ENCODE measurements around the gene BTN1A1. TPM values are rescaled to one million over a fixed set of nuclear protein-coding genes. Genes with fewer than 3 reads are reported as not detected.

The BTN1A1 gene
- total and polyA plus RNA-seq, 10 of the 15 experiments (the other 5 are each of a cell fraction or from before 2014, with no cell fraction given): 0.05 to 2.2 (median 0.87) TPM

DNA sequence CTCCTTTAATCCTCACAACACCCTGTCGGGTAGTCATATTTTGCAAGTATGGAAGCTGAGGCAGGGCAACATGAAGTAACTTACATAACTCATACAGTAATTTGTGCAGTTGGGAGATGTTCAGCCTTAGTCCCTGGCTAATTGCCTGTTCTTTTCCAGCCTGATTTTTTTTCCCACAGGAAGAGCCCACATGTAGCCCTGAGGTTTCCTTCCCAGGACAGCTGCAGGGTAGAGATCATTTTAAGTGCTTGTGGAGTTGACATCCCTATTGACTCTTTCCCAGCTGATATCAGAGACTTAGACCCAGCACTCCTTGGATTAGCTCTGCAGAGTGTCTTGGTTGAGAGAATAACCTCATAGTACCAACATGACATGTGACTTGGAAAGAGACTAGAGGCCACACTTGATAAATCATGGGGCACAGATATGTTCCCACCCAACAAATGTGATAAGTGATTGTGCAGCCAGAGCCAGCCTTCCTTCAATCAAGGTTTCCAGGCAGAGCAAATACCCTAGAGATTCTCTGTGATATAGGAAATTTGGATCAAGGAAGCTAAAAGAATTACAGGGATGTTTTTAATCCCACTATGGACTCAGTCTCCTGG lies 47.4 kb upstream of the BTN1A1 start:
- 94% methylated on average over 1 of the region's 1 CpG for WGBS (ENCODE audit: insufficient coverage, insufficient replicate concordance, low lambda C conversion rate, missing lambda C conversion rate)
- DNase-seq (ENCODE audit: low read depth, low spot score): no peak
- peaks cover under 1% of the 10 kb centered on the region for H3K79me2 ChIP-seq (ENCODE audit: control insufficient read depth, insufficient read depth, low read length)
- peak; percentile 87 for FAIRE-seq
- H3K27ac ChIP-seq (ENCODE audit: control insufficient read depth, insufficient read depth): no peak overlapping the region
- no peak overlapping the region for H3K4me3 ChIP-seq
- in situ Hi-C loops (cut with MboI) (no loop called here), intact Hi-C loops (cut with micrococcal nuclease; ENCODE audit: unreplicated experiment) (no loop called here)
- ATAC-seq: no peak
- H3K36me3 ChIP-seq (ENCODE audit: control insufficient read depth in 2 of 2, insufficient read depth in 2 of 2, low read length in 1 of 2): peaks cover 0 to 15% of the 10 kb centered on the region in 2 experiments; a peak in 1 of 4 replicates
- H3K9me3 ChIP-seq (replicated peaks; ENCODE audit: control insufficient read depth, insufficient read depth, low read length): no peaks in the 10 kb centered on the region
- CTCF ChIA-PET: no interaction called here
- no peaks in the 10 kb centered on the region for H4K20me1 ChIP-seq (ENCODE audit: control insufficient read depth, insufficient read depth)
- RAD21 ChIA-PET (ENCODE audit: unreplicated experiment): no interaction called here
- BruUV-seq (replicated peaks): no TSS peak
- POLR2A ChIA-PET: interaction anchor here (0.8 kb wide), 1 partner anchor 198 kb away, joined by 3 read pairs; no protein-coding TSS in a partner anchor
- peaks cover 8% of the 10 kb centered on the region for H3K4me1 ChIP-seq (ENCODE audit: control insufficient read depth, insufficient read depth, low read length)
- H3K27me3 ChIP-seq (replicated peaks in 1 of 2; ENCODE audit: control insufficient read depth in 2 of 2, insufficient read depth in 2 of 2, low read length in 1 of 2): no peaks in the 10 kb centered on the region
- H2AFZ ChIP-seq (ENCODE audit: control insufficient read depth, low read depth, low read length): no peak overlapping the region
- no peak overlapping the region for H3K4me2 ChIP-seq (ENCODE audit: control insufficient read depth, insufficient read depth)
- H3K9ac ChIP-seq (ENCODE audit: control insufficient read depth, insufficient read depth, low read length): no peak overlapping the region
- SMC1A ChIA-PET (ENCODE audit: uncharacterized antibody, unreplicated experiment): interaction anchor here (1.0 kb wide), 1 partner anchor 39 kb away, joined by 3 read pairs; no protein-coding TSS in a partner anchor
- no peak for TF ChIP-seq ZNF217 (IDR thresholded peaks at IDR 0.05)
- TF ChIP-seq, protein P1, sequence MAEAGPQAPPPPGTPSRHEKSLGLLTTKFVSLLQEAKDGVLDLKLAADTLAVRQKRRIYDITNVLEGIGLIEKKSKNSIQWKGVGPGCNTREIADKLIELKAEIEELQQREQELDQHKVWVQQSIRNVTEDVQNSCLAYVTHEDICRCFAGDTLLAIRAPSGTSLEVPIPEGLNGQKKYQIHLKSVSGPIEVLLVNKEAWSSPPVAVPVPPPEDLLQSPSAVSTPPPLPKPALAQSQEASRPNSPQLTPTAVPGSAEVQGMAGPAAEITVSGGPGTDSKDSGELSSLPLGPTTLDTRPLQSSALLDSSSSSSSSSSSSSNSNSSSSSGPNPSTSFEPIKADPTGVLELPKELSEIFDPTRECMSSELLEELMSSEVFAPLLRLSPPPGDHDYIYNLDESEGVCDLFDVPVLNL (IDR thresholded peaks at IDR 0.05; ENCODE audit: low read depth, low read length): no peak
- TF ChIP-seq MAX (IDR thresholded peaks at IDR 0.05; ENCODE audit: low read depth, low read length): no peak
- no peak for TF ChIP-seq RAD51 (IDR thresholded peaks at IDR 0.05)
- TF ChIP-seq, protein P2, sequence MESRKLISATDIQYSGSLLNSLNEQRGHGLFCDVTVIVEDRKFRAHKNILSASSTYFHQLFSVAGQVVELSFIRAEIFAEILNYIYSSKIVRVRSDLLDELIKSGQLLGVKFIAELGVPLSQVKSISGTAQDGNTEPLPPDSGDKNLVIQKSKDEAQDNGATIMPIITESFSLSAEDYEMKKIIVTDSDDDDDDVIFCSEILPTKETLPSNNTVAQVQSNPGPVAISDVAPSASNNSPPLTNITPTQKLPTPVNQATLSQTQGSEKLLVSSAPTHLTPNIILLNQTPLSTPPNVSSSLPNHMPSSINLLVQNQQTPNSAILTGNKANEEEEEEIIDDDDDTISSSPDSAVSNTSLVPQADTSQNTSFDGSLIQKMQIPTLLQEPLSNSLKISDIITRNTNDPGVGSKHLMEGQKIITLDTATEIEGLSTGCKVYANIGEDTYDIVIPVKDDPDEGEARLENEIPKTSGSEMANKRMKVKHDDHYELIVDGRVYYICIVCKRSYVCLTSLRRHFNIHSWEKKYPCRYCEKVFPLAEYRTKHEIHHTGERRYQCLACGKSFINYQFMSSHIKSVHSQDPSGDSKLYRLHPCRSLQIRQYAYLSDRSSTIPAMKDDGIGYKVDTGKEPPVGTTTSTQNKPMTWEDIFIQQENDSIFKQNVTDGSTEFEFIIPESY (IDR thresholded peaks at IDR 0.05): no peak
- no peak for TF ChIP-seq CTCF (IDR thresholded peaks at IDR 0.05 in 2 of 3, conservative IDR thresholded peaks at IDR 0.05 in 1 of 3; ENCODE audit: control insufficient read depth in 2 of 3, extremely low read depth in 1 of 3, insufficient read depth in 1 of 3, low read depth in 3 of 3, low read length in 3 of 3)
- no peak for TF ChIP-seq USF2 (IDR thresholded peaks at IDR 0.05; ENCODE audit: borderline replicate concordance, low read depth, low read length)
- TF ChIP-seq, protein P3, sequence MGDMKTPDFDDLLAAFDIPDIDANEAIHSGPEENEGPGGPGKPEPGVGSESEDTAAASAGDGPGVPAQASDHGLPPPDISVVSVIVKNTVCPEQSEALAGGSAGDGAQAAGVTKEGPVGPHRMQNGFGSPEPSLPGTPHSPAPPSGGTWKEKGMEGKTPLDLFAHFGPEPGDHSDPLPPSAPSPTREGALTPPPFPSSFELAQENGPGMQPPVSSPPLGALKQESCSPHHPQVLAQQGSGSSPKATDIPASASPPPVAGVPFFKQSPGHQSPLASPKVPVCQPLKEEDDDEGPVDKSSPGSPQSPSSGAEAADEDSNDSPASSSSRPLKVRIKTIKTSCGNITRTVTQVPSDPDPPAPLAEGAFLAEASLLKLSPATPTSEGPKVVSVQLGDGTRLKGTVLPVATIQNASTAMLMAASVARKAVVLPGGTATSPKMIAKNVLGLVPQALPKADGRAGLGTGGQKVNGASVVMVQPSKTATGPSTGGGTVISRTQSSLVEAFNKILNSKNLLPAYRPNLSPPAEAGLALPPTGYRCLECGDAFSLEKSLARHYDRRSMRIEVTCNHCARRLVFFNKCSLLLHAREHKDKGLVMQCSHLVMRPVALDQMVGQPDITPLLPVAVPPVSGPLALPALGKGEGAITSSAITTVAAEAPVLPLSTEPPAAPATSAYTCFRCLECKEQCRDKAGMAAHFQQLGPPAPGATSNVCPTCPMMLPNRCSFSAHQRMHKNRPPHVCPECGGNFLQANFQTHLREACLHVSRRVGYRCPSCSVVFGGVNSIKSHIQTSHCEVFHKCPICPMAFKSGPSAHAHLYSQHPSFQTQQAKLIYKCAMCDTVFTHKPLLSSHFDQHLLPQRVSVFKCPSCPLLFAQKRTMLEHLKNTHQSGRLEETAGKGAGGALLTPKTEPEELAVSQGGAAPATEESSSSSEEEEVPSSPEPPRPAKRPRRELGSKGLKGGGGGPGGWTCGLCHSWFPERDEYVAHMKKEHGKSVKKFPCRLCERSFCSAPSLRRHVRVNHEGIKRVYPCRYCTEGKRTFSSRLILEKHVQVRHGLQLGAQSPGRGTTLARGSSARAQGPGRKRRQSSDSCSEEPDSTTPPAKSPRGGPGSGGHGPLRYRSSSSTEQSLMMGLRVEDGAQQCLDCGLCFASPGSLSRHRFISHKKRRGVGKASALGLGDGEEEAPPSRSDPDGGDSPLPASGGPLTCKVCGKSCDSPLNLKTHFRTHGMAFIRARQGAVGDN (IDR thresholded peaks at IDR 0.05): no peak
- TF ChIP-seq SMAD5 (IDR thresholded peaks at IDR 0.05; ENCODE audit: low read depth): no peak
- no peak for TF ChIP-seq SIX5 (IDR thresholded peaks at IDR 0.05; ENCODE audit: low read depth, low read length, severe bottlenecking)
- no peak for TF ChIP-seq SMC3 (IDR thresholded peaks at IDR 0.05; ENCODE audit: borderline replicate concordance, low read length)
- no peak for TF ChIP-seq YY1 (IDR thresholded peaks at IDR 0.05; ENCODE audit: low read depth, low read length)
- TF ChIP-seq KAT2A (conservative IDR thresholded peaks at IDR 0.05; ENCODE audit: control insufficient read depth, low read depth, low read length): no peak

All from GM12878 (cell line).